Activated CD4-positive, alpha-beta T cell treated with anti-CD3 and anti-CD28 coated beads for 24 hours (primary cell): Measurements from ENCODE around the gene KRTAP4-8.
"Not testable (repeated sequence)": the region's sequence is repeated elsewhere in the genome, so short reads cannot be mapped to it uniquely, and the experiment has no call there.

Source experiments
- DNase-seq, 2 donors: peaks; one replicate each; pipeline ENCODE4 v3.0.0-alpha.2; 2020; ENCODE audit warnings: low read depth in 2 of 2

KRTAP4-8 gene

DNA sequence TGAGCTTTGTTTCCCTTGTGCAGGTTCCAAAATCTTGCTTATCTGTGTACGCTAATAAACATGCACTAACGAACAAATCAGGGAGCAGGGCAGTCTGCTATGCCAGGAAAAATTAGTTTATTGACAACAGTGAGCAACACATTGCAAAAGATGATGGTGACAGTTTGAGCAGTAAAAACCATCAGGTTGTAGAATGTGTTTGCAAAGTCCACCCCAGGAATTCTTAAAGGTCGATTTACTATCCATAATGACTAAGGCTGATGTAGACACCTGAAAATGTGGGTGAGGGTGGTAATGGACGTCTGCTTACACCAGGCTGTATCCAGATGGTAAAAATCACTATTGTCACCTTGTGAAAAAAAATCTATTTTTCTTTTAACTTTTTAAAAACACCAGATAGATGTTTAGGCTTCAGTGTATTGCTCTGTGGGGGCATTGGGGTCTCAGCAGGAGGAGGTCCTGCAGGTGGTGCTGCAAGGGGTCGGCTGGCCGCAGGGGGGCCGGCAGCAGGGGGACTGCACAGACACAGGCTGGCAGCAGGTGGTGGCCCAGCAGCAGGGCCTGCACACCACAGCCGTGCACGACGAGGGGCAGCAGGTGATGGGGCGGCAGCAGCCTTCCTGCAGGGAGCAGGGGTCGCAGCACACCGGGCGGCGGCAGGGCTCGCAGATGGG is 32.8 kb downstream of the KRTAP4-8 start:
- DNase-seq: not testable (repeated sequence)

DNA sequence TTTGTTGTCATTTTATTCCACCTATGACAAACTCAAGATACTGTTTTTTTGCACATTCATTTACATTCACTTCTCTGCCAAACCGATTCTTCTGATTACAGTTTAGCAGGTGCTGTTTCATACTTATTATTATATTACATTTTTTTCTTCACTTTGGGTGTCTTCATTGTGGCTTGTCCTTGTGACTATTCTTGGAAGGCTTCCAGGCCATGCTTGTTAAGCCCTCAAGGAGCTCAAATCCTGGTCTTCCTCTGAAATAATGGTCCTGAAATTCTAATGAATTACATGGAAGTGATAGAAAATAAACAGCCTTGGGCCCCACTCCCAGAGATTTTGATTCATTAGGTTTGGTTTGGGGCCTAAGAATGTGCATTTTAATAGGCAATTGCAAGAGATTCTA is 33.6 kb downstream of the KRTAP4-8 start:
- no peak for DNase-seq

DNA sequence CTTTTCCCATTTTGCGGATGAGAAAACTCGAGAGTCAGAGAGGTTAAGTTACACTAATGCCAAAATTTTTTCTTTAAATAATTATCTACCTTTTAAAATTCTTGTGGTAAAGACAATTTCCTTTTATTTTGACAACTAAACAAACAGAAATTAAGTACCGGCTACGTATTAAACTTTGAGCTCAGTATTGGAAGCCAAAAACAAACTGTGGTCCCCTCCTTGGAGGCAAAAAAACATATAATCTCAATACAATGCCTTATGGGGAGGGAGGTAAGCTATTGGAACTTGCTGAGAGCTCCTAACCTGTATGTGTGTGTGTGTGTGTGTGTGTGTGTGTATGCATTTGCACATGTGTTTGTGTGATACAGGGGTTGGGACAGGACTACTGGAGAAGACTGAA is 34.5 kb downstream of the KRTAP4-8 start:
- no peak for DNase-seq

DNA sequence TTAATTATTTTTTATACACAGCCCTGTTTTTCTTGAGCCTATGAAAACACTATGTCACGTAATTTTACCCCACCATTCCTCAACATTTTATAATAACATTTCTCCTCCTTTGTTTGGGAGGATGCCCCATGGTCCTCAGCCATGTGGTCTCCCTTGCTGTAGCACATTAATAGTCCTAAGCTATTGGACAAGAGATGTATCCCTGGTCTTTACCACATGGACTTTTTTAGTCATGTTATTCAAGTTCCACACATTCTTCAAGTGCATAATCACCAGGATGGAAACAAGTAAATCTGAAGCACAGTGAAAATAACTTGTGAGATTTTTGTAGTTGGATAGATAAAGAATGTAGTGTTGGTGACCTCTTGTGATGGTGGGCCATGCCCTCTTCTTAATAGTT is 36.0 kb downstream of the KRTAP4-8 start:
- no peak for DNase-seq

DNA sequence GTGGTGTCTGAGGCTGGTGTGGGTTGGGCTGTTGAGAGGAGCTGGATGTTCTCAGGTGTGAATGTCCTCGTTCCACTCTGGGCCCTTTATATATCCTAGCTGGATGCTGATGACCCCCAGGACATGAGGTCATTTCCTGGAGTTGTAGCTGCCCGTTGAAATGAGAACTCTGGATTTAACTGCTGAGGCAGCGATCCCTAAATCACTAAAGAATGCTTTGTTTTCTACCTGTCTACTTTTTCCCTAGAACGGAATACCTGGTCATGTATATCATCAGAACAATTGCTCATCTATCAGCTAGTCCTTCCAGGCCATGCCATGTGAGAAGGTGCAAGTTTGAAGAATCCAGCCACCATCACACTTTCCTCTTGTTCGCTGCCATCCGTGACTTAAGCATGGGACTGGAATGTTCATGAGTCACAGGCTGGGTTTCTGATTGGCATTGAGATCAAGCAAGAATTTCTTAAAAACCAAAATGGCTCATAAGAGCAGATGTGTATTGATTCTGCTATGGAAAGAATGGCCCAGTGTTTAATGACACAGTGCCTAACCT is 37.8 kb downstream of the KRTAP4-8 start, which contains the start of gene KRTAP2-3:
Gene KRTAP2-3, minus strand, starts transcription at position 63 of the 553 bp plus-strand sequence. CDS start 64 bp downstream, outside the sequence.
- DNase-seq: no peak

DNA sequence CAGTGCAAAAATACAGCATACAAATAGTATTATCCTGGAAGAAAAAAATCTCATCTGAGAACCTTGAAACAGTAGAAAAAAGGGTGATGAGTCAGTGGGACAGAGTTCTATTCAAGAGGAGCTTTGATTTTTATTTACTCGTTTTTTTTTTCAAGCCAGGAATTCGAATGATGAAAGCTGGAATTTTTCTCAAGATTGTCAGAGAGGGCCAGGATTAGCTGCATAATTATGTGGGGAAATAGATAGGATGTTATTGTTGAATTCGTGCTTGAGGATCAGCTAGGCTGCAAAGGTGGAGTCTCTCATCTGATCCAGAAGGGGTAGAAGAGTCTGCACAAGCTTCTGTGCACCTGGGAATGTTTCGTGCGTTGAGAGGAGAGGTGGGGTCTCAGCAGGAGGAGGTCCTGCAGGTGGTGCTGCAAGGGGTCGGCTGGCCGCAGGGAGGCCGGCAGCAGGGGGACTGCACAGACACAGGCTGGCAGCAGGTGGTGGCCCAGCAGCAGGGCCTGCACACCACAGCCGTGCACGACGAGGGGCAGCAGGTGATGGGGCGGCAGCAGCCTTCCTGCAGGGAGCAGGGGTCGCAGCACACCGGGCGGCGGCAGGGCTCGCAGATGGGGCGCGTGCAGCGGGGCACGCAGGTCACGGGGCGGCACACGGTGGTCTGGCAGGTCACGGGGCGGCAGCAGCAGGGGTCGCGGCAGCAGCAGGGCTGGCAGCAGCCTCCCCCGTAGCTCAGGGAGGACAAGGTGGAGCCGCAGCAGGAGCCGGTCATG is 38.5 kb downstream of the KRTAP4-8 start:
- DNase-seq: not testable (repeated sequence)

DNA sequence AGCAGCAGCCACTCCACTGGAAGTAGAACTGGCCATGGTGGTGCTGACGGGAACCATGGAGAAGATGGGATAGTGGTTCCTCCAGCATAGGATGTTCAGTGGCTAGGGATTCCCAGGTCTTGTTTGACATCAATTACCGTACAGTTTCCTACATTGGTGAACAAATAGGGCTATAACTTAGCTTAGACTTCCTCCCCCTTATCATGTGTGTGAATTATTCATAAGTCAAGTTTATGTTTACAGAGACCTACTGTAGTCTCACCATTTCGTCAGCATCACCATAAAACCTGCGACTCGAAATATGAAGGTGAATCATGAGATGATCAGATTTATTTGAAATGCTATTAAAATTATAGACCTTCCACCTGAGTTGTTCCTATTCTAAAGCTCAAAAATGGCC is 39.2 kb downstream of the KRTAP4-8 start:
- no peak for DNase-seq

DNA sequence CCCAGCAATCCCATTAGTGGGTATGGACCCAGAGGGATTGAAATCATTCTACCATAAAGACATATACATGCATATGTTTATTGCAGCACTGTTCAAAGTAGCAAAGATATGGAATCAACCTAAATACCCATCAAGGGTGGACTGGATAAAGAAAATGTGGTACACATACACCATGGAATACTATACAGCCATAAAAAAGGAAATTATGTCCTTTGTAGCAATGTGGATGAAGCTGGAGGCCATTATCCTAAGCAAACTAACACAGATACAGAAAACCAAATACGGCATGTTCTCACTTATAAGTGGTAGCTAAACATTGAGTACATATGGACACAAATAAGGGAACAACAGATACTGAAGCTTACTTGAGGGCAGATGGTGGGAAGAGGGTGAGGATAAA is 40.4 kb downstream of the KRTAP4-8 start:
- no peak for DNase-seq

DNA sequence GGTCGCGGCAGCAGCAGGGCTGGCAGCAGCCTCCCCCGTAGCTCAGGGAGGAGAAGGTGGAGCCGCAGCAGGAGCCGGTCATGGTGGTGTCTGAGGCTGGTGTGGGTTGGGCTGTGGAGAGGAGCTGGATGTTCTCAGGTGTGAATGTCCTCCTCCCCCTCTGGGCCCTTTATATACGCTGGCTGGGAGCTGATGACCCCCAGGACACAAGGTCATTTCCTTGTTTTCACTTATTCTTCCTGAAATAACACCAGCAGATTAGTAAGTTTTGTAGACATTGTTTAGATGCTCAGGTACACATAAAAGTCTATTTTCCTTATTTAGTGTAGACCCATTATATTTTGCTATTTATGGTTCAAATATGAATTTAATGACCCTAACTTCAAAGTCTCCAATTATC is 42.8 kb downstream of the KRTAP4-8 start, which contains the start of gene KRTAP2-2:
Gene KRTAP2-2, minus strand, starts transcription at position 101 of the 400 bp plus-strand sequence. Its CDS starts 19 bp downstream, at position 82.
- DNase-seq: not testable (repeated sequence)

DNA sequence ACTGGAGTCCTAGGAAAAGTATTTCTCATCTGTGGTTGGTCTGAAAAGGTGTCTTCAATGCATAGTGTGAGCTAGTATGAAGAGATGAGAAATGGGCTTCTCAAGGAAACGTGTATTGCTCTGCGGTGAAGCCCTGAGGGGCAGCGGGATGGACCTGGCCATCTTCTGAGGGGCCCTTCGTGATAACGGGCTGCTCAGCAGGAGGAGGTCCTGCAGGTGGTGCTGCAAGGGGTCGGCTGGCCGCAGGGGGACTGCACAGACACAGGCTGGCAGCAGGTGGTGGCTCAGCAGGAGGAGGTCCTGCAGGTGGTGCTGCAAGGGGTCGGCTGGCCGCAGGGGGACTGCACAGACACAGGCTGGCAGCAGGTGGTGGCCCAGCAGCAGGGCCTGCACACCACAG is 43.4 kb downstream of the KRTAP4-8 start:
- not testable (repeated sequence) for DNase-seq

DNA sequence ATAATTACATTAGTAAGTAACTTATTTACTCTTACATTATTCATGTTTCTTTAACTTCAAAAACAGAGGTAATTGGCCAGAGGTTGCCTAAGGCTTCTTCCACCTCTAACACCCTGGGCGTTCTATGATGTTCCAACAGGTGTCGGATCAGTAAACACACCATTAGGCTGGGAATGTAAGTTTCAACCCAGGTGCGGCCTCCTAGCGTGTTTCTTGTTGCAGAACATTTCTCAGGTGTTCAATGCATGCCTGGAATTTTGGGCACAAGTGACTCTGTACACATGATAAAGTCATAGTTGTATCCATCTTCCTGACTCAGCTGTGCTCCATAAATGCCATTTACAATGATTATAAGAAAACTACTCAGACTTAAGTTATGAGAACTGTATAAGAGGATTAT is 43.9 kb downstream of the KRTAP4-8 start:
- no peak for DNase-seq

DNA sequence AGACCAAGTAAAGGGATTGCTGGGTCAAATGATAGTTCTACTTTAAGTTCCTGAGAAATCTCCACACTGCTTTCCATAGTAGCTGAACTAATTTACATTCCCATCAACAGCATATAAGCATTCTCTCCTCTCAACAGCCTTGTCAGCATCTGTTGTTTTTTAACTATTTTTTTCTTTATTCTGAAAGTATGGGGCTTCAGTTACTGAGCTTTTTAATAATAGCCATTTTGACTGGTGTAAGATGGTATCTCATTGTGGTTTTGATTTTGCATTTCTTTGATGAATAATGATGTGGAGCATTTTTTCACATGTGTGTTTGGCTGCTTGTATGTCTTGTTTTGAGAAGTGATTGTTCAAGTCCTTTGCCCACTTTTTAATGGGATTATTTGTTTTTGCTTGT is 45.4 kb downstream of the KRTAP4-8 start:
- DNase-seq: no peak

DNA sequence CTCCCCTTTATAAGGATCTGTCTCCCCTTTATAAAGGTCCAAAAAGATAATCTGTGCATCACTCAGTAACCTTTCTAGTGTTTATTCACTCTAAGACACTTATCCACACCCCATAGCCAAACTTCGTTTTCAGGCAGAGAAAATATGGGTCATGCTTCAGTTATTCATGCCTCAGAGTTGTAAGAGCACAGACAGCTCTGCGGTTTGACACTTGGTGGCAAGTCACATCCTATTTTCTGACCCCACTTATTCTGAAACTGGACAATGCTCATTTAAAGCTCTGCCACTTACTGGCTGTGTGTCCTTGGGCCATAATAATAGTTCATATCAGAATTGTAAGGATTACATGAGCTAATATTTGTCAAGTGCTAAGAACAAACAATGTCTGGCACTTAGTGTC is 48.8 kb downstream of the KRTAP4-8 start:
- no peak for DNase-seq

DNA sequence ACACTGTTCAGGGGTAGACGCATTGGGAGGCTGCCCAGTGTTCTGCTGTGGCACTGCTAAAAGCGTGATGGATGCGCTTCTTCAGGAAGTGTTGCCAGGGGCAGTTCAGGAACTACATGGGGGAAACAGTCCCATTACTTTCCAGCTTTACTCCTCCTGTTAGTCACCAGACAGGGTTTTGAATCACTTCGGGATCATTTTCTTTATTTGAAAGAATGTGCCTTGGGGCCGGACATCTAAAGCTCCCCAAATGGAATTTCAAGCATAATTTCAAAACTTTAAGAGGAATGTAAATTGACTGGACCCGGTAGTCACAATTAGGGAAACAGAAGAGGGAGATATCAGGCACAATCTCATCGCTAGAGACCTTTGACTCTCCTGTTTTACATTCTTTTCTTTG is 49.5 kb downstream of the KRTAP4-8 start:
- no peak for DNase-seq
